Measurements from ENCODE around the gene COPE. TPM values are rescaled to one million over a fixed set of nuclear protein-coding genes. Genes with fewer than 3 reads are reported as not detected.

Gene COPE
- total and polyA plus RNA-seq, 2 of the 4 experiments (the other 2 are of a cell fraction), result 347 to 461 TPM

DNA sequence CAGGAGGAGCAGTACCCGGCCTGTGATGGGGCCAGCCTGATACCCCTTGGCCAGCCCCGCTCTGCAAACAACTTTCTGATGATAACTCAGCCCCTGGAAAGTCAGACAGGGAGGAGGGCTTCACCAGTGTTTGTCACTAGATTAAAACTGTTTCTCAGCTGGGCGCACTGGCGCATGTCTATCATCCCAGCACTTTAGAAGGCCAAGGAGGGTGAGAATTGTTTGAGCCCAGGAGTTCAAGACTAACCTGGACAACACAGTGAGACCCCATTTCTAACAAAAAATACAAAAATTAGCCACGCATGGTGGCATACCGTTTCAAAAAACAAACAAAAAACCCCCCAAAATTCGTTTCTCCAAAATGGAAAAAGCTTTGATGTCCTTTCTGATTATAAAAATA, 17.7 kb downstream of the COPE start:
- Histone ChIP-seq H3K14ac (replicated peaks; ENCODE audit: low read depth, low read length) (no peak overlapping the region), H3K9ac (ENCODE audit: low read depth, low read length) (no peak overlapping the region), H3K79me1 (ENCODE audit: low read depth in 1 of 2, low read length in 2 of 2) (peaks cover 0 to 3% of the 10 kb centered on the region in 2 experiments; a peak in 1 of 4 replicates), H4K5ac (ENCODE audit: low read depth, low read length) (no peak overlapping the region), H3K36me3 (ENCODE audit: control insufficient read depth, insufficient read depth, low read length) (peaks cover 56% of the 10 kb centered on the region), H2AFZ (replicated peaks; ENCODE audit: low read length, poor library complexity) (no peak overlapping the region), H3K4me2 (ENCODE audit: low read depth, low read length) (no peak overlapping the region), H3K23ac (ENCODE audit: low read depth, low read length) (no peak overlapping the region), H3K56ac (ENCODE audit: extremely low read depth, insufficient read depth, low read length) (no peak overlapping the region), H3K27ac (ENCODE audit: insufficient read depth, low read length) (no peak overlapping the region), H2BK120ac (ENCODE audit: low read depth, low read length) (no peak overlapping the region), H3K18ac (ENCODE audit: low read depth, low read length) (no peak overlapping the region), H3K27me3 (ENCODE audit: control insufficient read depth, insufficient read depth, low read length) (no peaks in the 10 kb centered on the region; the same call in 1 of the 2 replicates), H4K20me1 (ENCODE audit: insufficient read depth, low read length) (peaks cover 29% of the 10 kb centered on the region), H3K4me3 (ENCODE audit: insufficient read depth, low read depth, low read length) (no peak overlapping the region), H3K9me3 (ENCODE audit: control insufficient read depth, insufficient read depth, low read length) (no peaks in the 10 kb centered on the region), H4K91ac (ENCODE audit: insufficient read depth, low read depth, low read length) (no peak overlapping the region), H4K8ac (ENCODE audit: low read depth in 2 of 2, low read length in 2 of 2) (no peak overlapping the region), H3K4ac (ENCODE audit: low read depth, low read length) (no peak overlapping the region), H2AK9ac (replicated peaks; ENCODE audit: low read depth, low read length, poor library complexity) (no peak overlapping the region), H2AK5ac (ENCODE audit: low read depth, low read length) (no peak overlapping the region), H2BK5ac (ENCODE audit: low read depth, low read length, poor library complexity, severe bottlenecking) (no peak overlapping the region), H3K9me1 (ENCODE audit: insufficient read depth, low read length) (no peaks in the 10 kb centered on the region), H3K4me1 (ENCODE audit: control insufficient read depth, insufficient read depth, low read length) (peaks cover under 1% of the 10 kb centered on the region; the same call in 1 of the 2 replicates), H2BK20ac (ENCODE audit: low read depth, low read length) (no peak overlapping the region), H2BK15ac (ENCODE audit: low read depth, low read length) (no peak overlapping the region)
- dilution Hi-C loops (cut with HindIII; ENCODE audit: low sequenced_read_pairs, unreplicated experiment), result no loop called here
- WGBS, 2 experiments (ENCODE audit: extremely low coverage in 2 of 2, insufficient read length in 1 of 2), result no CpG with 5 or more reads among the region's 7 CpGs
- in situ Hi-C loops (cut with MboI; ENCODE audit: low sequenced_read_pairs), result no loop called here
- POLR2A ChIA-PET (ENCODE audit: unreplicated experiment), result no interaction called here
- TF ChIP-seq CHD1 (IDR thresholded peaks at IDR 0.05; ENCODE audit: low read depth, low read length) (no peak), NFE2L2 (IDR thresholded peaks at IDR 0.05; ENCODE audit: low read depth, low read length) (no peak), CEBPB (IDR thresholded peaks at IDR 0.05; ENCODE audit: low read depth, low read length) (no peak), BHLHE40 (IDR thresholded peaks at IDR 0.05; ENCODE audit: low read depth, low read length) (no peak), POLR2A (IDR thresholded peaks at IDR 0.05; ENCODE audit: low read depth, low read length) (no peak), RAD21 (IDR thresholded peaks at IDR 0.05; ENCODE audit: low read length) (no peak), RCOR1 (IDR thresholded peaks at IDR 0.05; ENCODE audit: insufficient replicate concordance, low read length) (no peak), FOS (IDR thresholded peaks at IDR 0.05; ENCODE audit: low read depth, low read length) (no peak), SMC3 (IDR thresholded peaks at IDR 0.05; ENCODE audit: low read depth, low read length) (no peak), MXI1 (IDR thresholded peaks at IDR 0.05; ENCODE audit: borderline replicate concordance, low read depth, low read length) (no peak), MAZ (IDR thresholded peaks at IDR 0.05; ENCODE audit: borderline replicate concordance, low read depth, low read length) (no peak), RFX5 (IDR thresholded peaks at IDR 0.05; ENCODE audit: low read depth, low read length) (no peak), MAFK (IDR thresholded peaks at IDR 0.05; ENCODE audit: low read depth, low read length) (no peak)
- TF ChIP-seq, protein P1, sequence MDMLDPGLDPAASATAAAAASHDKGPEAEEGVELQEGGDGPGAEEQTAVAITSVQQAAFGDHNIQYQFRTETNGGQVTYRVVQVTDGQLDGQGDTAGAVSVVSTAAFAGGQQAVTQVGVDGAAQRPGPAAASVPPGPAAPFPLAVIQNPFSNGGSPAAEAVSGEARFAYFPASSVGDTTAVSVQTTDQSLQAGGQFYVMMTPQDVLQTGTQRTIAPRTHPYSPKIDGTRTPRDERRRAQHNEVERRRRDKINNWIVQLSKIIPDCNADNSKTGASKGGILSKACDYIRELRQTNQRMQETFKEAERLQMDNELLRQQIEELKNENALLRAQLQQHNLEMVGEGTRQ (IDR thresholded peaks at IDR 0.05; ENCODE audit: low read depth, low read length), result no peak
- TF ChIP-seq, protein P2, sequence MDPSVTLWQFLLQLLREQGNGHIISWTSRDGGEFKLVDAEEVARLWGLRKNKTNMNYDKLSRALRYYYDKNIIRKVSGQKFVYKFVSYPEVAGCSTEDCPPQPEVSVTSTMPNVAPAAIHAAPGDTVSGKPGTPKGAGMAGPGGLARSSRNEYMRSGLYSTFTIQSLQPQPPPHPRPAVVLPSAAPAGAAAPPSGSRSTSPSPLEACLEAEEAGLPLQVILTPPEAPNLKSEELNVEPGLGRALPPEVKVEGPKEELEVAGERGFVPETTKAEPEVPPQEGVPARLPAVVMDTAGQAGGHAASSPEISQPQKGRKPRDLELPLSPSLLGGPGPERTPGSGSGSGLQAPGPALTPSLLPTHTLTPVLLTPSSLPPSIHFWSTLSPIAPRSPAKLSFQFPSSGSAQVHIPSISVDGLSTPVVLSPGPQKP (IDR thresholded peaks at IDR 0.05; ENCODE audit: borderline replicate concordance, low read depth, low read length), result no peak
- TF ChIP-seq, protein P3, sequence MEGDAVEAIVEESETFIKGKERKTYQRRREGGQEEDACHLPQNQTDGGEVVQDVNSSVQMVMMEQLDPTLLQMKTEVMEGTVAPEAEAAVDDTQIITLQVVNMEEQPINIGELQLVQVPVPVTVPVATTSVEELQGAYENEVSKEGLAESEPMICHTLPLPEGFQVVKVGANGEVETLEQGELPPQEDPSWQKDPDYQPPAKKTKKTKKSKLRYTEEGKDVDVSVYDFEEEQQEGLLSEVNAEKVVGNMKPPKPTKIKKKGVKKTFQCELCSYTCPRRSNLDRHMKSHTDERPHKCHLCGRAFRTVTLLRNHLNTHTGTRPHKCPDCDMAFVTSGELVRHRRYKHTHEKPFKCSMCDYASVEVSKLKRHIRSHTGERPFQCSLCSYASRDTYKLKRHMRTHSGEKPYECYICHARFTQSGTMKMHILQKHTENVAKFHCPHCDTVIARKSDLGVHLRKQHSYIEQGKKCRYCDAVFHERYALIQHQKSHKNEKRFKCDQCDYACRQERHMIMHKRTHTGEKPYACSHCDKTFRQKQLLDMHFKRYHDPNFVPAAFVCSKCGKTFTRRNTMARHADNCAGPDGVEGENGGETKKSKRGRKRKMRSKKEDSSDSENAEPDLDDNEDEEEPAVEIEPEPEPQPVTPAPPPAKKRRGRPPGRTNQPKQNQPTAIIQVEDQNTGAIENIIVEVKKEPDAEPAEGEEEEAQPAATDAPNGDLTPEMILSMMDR (conservative IDR thresholded peaks at IDR 0.05; ENCODE audit: low read depth, low read length), result no peak
- intact Hi-C loops (cut with micrococcal nuclease), result no loop called here
- ATAC-seq (ENCODE audit: low read depth) (no peak), DNase-seq (no peak)
- no TSS peak for BruUV-seq (replicated peaks)
- CTCF ChIA-PET, result no interaction called here
